GM23338 (cell line): ENCODE measurements around the gene RFXANK. TPM values are rescaled to one million over a fixed set of nuclear protein-coding genes. Genes with fewer than 3 reads are reported as not detected.

Source experiments
- ATAC-seq: fragments of 200-7000 bp; cut with Tn5 transposase; 3 replicates; pipeline ENCODE4 v1.9.1; 2020
- DNase-seq: peaks from one replicate; pipeline ENCODE4 v3.0.0-alpha.2; 2015; ENCODE audit warnings: low spot score
- H2AFZ ChIP-seq: fragments of 200-600 bp; sonication (generic); 2 replicates; pipeline ENCODE4 v1.8.0; 2016; ENCODE audit warnings: antibody characterized with exemption, mild to moderate bottlenecking, moderate library complexity
- H3F3A ChIP-seq: fragments of 200-600 bp; sonication (generic); replicated peaks from 2 replicates; pipeline ENCODE4 v1.8.0; 2017; ENCODE audit warnings: antibody characterized with exemption, mixed run types, low read depth
- H3K27ac ChIP-seq: fragments of 200-600 bp; sonication (generic); 2 replicates; pipeline ENCODE4 v1.6.1; 2016; ENCODE audit warnings: low read depth
- H3K27me3 ChIP-seq: fragments of 200-600 bp; sonication (generic); 2 replicates; pipeline ENCODE4 v1.8.0; 2016; ENCODE audit warnings: mild to moderate bottlenecking, mixed run types, moderate library complexity; ENCODE audit not compliant: insufficient read depth
- H3K36me3 ChIP-seq: fragments of 200-600 bp; sonication (generic); 2 replicates; pipeline ENCODE4 v1.8.0; 2016; ENCODE audit warnings: mild to moderate bottlenecking; ENCODE audit not compliant: insufficient read depth
- H3K4me1 ChIP-seq: fragments of 200-600 bp; sonication (generic); 2 replicates; pipeline ENCODE4 v1.8.0; 2016; ENCODE audit warnings: mild to moderate bottlenecking, moderate library complexity; ENCODE audit not compliant: insufficient read depth
- H3K4me2 ChIP-seq: fragments of 200-600 bp; sonication (generic); 2 replicates; pipeline ENCODE4 v1.7.1; 2017; ENCODE audit warnings: mixed run types
- H3K4me3 ChIP-seq: fragments of 200-600 bp; sonication (generic); 2 replicates; pipeline ENCODE4 v1.6.1; 2016; ENCODE audit warnings: mixed run types
- H3K79me2 ChIP-seq: fragments of 200-600 bp; sonication (generic); replicated peaks from 2 replicates; pipeline ENCODE4 v1.8.0; 2017; ENCODE audit warnings: mild to moderate bottlenecking; ENCODE audit not compliant: insufficient read depth
- H3K9me2 ChIP-seq: fragments of 200-600 bp; sonication (generic); 2 replicates; pipeline ENCODE4 v1.8.0; 2017; ENCODE audit not compliant: insufficient read depth
- H4K20me1 ChIP-seq: fragments of 200-600 bp; sonication (generic); replicated peaks from 2 replicates; pipeline ENCODE4 v1.8.0; 2017; ENCODE audit warnings: mild to moderate bottlenecking; ENCODE audit not compliant: insufficient read depth
- H3K27ac Mint-ChIP-seq: 2 replicates; pipeline ENCODE4 v1.8.0; 2020; ENCODE audit warnings: inconsistent platforms, mild to moderate bottlenecking, moderate library complexity, mixed read lengths
- H3K27me3 Mint-ChIP-seq: 3 replicates; pipeline ENCODE4 v1.8.0; 2022; ENCODE audit warnings: low read depth, mild to moderate bottlenecking, moderate library complexity, mixed read lengths, inconsistent platforms; ENCODE audit not compliant: insufficient read depth, poor library complexity
- H3K36me3 Mint-ChIP-seq: 3 replicates; pipeline ENCODE4 v1.8.0; 2021; ENCODE audit warnings: low read depth, mild to moderate bottlenecking, inconsistent platforms, moderate library complexity, mixed read lengths
- H3K4me1 Mint-ChIP-seq: 3 replicates; pipeline ENCODE4 v1.8.0; 2020; ENCODE audit warnings: mild to moderate bottlenecking, inconsistent platforms, mixed read lengths
- H3K4me3 Mint-ChIP-seq: 3 replicates; pipeline ENCODE4 v1.8.0; 2021; ENCODE audit warnings: moderate library complexity, mild to moderate bottlenecking, inconsistent platforms, mixed read lengths
- H3K9me3 Mint-ChIP-seq: 3 replicates; pipeline ENCODE4 v1.8.0; 2020; ENCODE audit warnings: moderate library complexity, mild to moderate bottlenecking, inconsistent platforms, mixed read lengths
- CREB1 ChIP-seq: fragments of 250-450 bp; sonication (Bioruptor Pico); IDR thresholded peaks from 2 replicates; pipeline ENCODE4 v1.5.0; 2020; ENCODE audit warnings: low read depth, mild to moderate bottlenecking, moderate library complexity
- EZH2 ChIP-seq: fragments of 200-600 bp; sonication (generic); IDR thresholded peaks from one replicate; pipeline ENCODE4 v1.8.0; 2017; ENCODE audit warnings: antibody characterized with exemption, mild to moderate bottlenecking, low read depth; ENCODE audit not compliant: unreplicated experiment
- EZH2phosphoT487 ChIP-seq: fragments of 200-600 bp; sonication (generic); IDR thresholded peaks from one replicate; pipeline ENCODE4 v1.8.1; 2018; ENCODE audit warnings: antibody characterized with exemption; ENCODE audit not compliant: unreplicated experiment
- JUNB ChIP-seq: IDR thresholded peaks from one replicate; pipeline ENCODE4 v1.6.1; 2016; ENCODE audit warnings: antibody characterized with exemption; ENCODE audit not compliant: unreplicated experiment
- POLR2AphosphoS5 ChIP-seq: IDR thresholded peaks from 2 replicates; pipeline ENCODE4 v1.6.1; 2016; ENCODE audit warnings: antibody characterized with exemption, low read depth
- STAT1 ChIP-seq: IDR thresholded peaks from one replicate; pipeline ENCODE4 v1.6.1; 2016; ENCODE audit warnings: antibody characterized with exemption; ENCODE audit not compliant: unreplicated experiment
- ZNF114 ChIP-seq: fragments of 250-450 bp; sonication (Bioruptor Pico); IDR thresholded peaks from 2 replicates; pipeline ENCODE4 v1.5.0; 2020; ENCODE audit warnings: mild to moderate bottlenecking, moderate library complexity
- ZNF331 ChIP-seq: fragments of 250-450 bp; sonication (Bioruptor Pico); IDR thresholded peaks from 2 replicates; pipeline ENCODE4 v1.5.0; 2020; ENCODE audit warnings: low read depth, mild to moderate bottlenecking, moderate library complexity
- polyA plus RNA-seq: library from polyadenylated mRNA; unstranded; fragments of >200 nt; fragmentation: Nextera tagmentation; extraction: Ambion mirVana; gene quantifications from 2 replicates; pipeline ENCODE4 v1.2.1, GENCODE V29; 2016
- total RNA-seq: library from RNA; depleted of rRNA; stranded (reverse); fragments of >200 nt; shearing (Covaris generic); gene quantifications from 2 replicates; pipeline ENCODE4 v1.2.3, GENCODE V29; 2014
- TF ChIP-seq, protein P1 (sequence below): fragments of 250-450 bp; sonication (Bioruptor Pico); IDR thresholded peaks from 2 replicates; pipeline ENCODE4 v1.5.0; 2020; ENCODE audit warnings: mild to moderate bottlenecking, moderate library complexity
- TF ChIP-seq, protein P2 (sequence below): IDR thresholded peaks from one replicate; pipeline ENCODE4 v1.6.1; 2018; ENCODE audit warnings: antibody characterized with exemption; ENCODE audit not compliant: unreplicated experiment
- TF ChIP-seq, protein P3 (sequence below): IDR thresholded peaks from 2 replicates; pipeline ENCODE4 v1.6.1; 2016; ENCODE audit warnings: antibody characterized with exemption
- TF ChIP-seq, protein P4 (sequence below), 2 experiments: fragments of 200-600 bp in 1 of 2; sonication (generic) in 1 of 2; conservative IDR thresholded peaks; 2 replicates each; pipeline versions ENCODE4 v1.5.1 to v1.6.1; 2016 to 2017; ENCODE audit warnings: antibody characterized with exemption in 2 of 2, low read depth in 2 of 2, mild to moderate bottlenecking in 2 of 2, moderate library complexity in 1 of 2

RFXANK gene
- total and polyA plus RNA-seq, 2 experiments from 2014 or later, result 54.3 to 124 TPM

DNA sequence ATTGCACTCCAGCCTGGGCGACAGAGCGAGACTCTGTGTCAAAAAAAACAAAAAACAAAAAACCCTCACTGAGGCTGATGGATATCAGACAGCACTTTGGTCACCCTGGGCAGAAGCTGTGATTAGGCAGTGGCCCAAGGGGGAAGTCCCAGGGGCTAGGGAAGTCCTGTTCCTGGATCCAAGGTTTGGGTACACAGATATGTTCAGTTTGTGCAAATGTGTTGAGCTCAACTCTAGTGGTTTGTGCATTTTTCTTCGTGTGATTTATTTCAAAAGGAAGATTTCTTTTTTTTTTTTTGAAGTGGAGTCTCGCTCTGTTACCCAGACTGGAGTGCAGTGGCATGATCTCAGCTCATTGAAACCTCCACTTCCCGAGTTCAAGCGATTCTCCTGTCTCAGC, 34.2 kb upstream of the RFXANK start:
- ATAC-seq (no peak), DNase-seq (no peak)
- no peaks in the 10 kb centered on the region for H4K20me1 ChIP-seq
- H3F3A ChIP-seq, result 0 out of 2 replicates have a peak, but pooled peaks cover 4% of the 10 kb centered on the region
- TF ChIP-seq, protein P1, sequence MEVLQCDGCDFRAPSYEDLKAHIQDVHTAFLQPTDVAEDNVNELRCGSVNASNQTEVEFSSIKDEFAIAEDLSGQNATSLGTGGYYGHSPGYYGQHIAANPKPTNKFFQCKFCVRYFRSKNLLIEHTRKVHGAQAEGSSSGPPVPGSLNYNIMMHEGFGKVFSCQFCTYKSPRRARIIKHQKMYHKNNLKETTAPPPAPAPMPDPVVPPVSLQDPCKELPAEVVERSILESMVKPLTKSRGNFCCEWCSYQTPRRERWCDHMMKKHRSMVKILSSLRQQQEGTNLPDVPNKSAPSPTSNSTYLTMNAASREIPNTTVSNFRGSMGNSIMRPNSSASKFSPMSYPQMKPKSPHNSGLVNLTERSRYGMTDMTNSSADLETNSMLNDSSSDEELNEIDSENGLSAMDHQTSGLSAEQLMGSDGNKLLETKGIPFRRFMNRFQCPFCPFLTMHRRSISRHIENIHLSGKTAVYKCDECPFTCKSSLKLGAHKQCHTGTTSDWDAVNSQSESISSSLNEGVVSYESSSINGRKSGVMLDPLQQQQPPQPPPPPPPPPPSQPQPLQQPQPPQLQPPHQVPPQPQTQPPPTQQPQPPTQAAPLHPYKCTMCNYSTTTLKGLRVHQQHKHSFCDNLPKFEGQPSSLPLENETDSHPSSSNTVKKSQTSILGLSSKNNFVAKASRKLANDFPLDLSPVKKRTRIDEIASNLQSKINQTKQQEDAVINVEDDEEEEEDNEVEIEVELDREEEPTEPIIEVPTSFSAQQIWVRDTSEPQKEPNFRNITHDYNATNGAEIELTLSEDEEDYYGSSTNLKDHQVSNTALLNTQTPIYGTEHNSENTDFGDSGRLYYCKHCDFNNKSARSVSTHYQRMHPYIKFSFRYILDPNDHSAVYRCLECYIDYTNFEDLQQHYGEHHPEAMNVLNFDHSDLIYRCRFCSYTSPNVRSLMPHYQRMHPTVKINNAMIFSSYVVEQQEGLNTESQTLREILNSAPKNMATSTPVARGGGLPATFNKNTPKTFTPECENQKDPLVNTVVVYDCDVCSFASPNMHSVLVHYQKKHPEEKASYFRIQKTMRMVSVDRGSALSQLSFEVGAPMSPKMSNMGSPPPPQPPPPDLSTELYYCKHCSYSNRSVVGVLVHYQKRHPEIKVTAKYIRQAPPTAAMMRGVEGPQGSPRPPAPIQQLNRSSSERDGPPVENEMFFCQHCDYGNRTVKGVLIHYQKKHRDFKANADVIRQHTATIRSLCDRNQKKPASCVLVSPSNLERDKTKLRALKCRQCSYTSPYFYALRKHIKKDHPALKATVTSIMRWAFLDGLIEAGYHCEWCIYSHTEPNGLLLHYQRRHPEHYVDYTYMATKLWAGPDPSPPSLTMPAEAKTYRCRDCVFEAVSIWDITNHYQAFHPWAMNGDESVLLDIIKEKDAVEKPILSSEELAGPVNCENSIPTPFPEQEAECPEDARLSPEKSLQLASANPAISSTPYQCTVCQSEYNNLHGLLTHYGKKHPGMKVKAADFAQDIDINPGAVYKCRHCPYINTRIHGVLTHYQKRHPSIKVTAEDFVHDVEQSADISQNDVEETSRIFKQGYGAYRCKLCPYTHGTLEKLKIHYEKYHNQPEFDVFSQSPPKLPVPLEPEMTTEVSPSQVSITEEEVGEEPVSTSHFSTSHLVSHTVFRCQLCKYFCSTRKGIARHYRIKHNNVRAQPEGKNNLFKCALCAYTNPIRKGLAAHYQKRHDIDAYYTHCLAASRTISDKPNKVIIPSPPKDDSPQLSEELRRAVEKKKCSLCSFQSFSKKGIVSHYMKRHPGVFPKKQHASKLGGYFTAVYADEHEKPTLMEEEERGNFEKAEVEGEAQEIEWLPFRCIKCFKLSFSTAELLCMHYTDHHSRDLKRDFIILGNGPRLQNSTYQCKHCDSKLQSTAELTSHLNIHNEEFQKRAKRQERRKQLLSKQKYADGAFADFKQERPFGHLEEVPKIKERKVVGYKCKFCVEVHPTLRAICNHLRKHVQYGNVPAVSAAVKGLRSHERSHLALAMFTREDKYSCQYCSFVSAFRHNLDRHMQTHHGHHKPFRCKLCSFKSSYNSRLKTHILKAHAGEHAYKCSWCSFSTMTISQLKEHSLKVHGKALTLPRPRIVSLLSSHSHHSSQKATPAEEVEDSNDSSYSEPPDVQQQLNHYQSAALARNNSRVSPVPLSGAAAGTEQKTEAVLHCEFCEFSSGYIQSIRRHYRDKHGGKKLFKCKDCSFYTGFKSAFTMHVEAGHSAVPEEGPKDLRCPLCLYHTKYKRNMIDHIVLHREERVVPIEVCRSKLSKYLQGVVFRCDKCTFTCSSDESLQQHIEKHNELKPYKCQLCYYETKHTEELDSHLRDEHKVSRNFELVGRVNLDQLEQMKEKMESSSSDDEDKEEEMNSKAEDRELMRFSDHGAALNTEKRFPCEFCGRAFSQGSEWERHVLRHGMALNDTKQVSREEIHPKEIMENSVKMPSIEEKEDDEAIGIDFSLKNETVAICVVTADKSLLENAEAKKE (CRISPR knock-in tag), result no peak
- TF ChIP-seq JUNB (no peak), POLR2AphosphoS5 (no peak), ZNF114 (CRISPR knock-in tag) (no peak), EZH2 (no peak), EZH2phosphoT487 (no peak), ZNF331 (no peak), STAT1 (no peak), CREB1 (no peak)
- TF ChIP-seq, protein P2, sequence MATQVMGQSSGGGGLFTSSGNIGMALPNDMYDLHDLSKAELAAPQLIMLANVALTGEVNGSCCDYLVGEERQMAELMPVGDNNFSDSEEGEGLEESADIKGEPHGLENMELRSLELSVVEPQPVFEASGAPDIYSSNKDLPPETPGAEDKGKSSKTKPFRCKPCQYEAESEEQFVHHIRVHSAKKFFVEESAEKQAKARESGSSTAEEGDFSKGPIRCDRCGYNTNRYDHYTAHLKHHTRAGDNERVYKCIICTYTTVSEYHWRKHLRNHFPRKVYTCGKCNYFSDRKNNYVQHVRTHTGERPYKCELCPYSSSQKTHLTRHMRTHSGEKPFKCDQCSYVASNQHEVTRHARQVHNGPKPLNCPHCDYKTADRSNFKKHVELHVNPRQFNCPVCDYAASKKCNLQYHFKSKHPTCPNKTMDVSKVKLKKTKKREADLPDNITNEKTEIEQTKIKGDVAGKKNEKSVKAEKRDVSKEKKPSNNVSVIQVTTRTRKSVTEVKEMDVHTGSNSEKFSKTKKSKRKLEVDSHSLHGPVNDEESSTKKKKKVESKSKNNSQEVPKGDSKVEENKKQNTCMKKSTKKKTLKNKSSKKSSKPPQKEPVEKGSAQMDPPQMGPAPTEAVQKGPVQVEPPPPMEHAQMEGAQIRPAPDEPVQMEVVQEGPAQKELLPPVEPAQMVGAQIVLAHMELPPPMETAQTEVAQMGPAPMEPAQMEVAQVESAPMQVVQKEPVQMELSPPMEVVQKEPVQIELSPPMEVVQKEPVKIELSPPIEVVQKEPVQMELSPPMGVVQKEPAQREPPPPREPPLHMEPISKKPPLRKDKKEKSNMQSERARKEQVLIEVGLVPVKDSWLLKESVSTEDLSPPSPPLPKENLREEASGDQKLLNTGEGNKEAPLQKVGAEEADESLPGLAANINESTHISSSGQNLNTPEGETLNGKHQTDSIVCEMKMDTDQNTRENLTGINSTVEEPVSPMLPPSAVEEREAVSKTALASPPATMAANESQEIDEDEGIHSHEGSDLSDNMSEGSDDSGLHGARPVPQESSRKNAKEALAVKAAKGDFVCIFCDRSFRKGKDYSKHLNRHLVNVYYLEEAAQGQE, result no peak
- TF ChIP-seq, protein P3, sequence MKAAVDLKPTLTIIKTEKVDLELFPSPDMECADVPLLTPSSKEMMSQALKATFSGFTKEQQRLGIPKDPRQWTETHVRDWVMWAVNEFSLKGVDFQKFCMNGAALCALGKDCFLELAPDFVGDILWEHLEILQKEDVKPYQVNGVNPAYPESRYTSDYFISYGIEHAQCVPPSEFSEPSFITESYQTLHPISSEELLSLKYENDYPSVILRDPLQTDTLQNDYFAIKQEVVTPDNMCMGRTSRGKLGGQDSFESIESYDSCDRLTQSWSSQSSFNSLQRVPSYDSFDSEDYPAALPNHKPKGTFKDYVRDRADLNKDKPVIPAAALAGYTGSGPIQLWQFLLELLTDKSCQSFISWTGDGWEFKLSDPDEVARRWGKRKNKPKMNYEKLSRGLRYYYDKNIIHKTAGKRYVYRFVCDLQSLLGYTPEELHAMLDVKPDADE, result no peak
- TF ChIP-seq, protein P4, sequence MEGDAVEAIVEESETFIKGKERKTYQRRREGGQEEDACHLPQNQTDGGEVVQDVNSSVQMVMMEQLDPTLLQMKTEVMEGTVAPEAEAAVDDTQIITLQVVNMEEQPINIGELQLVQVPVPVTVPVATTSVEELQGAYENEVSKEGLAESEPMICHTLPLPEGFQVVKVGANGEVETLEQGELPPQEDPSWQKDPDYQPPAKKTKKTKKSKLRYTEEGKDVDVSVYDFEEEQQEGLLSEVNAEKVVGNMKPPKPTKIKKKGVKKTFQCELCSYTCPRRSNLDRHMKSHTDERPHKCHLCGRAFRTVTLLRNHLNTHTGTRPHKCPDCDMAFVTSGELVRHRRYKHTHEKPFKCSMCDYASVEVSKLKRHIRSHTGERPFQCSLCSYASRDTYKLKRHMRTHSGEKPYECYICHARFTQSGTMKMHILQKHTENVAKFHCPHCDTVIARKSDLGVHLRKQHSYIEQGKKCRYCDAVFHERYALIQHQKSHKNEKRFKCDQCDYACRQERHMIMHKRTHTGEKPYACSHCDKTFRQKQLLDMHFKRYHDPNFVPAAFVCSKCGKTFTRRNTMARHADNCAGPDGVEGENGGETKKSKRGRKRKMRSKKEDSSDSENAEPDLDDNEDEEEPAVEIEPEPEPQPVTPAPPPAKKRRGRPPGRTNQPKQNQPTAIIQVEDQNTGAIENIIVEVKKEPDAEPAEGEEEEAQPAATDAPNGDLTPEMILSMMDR (conservative IDR thresholded peaks at IDR 0.05; ENCODE audit: low read depth in 2 of 2), result no peak
- no peaks in the 10 kb centered on the region for H3K79me2 ChIP-seq
- peaks cover 11% of the 10 kb centered on the region for H3K27me3 Mint-ChIP-seq
- no peak overlapping the region for H3K4me2 ChIP-seq
- no peak overlapping the region for H3K4me3 ChIP-seq
- H3K27ac Mint-ChIP-seq, result no peak overlapping the region
- H3K4me1 Mint-ChIP-seq, result peaks cover 19% of the 10 kb centered on the region
- H3K36me3 ChIP-seq, result no peaks in the 10 kb centered on the region
- H3K4me1 ChIP-seq, result peaks cover 16% of the 10 kb centered on the region
- H3K27me3 ChIP-seq, result no peaks in the 10 kb centered on the region
- no peak overlapping the region for H3K27ac ChIP-seq
- peaks cover 22% of the 10 kb centered on the region for H3K36me3 Mint-ChIP-seq
- no peak overlapping the region for H3K4me3 Mint-ChIP-seq
- H3K9me3 Mint-ChIP-seq, result peaks cover 3% of the 10 kb centered on the region
- H3K9me2 ChIP-seq, result no peaks in the 10 kb centered on the region
- H2AFZ ChIP-seq, result no peak overlapping the region
